Mammary epithelial cell (primary cell): ENCODE measurements around the gene RBM42.

Experiments used
- CTCF ChIP-seq, 2 donors: IDR thresholded peaks in 1 of 2; conservative IDR thresholded peaks in 1 of 2; 2 replicates each; pipeline ENCODE4 v1.5.1; 2011 to 2012; ENCODE audit warnings: inconsistent platforms in 2 of 2, low read length in 2 of 2, mild to moderate bottlenecking in 2 of 2, control low read depth in 1 of 2, low read depth in 1 of 2; ENCODE audit not compliant: insufficient read depth in 1 of 2; ENCODE audit errors: extremely low read depth in 1 of 2
- EZH2 ChIP-seq: IDR thresholded peaks from 2 replicates; pipeline ENCODE4 v1.6.1; 2012; ENCODE audit warnings: low read length, inconsistent platforms, borderline replicate concordance

GRCh38 chr19:35665157-35665556, 36.3 kb downstream of the RBM42 start:
- TF ChIP-seq CTCF (conservative IDR thresholded peaks at IDR 0.05 in 1 of 2, IDR thresholded peaks at IDR 0.05 in 1 of 2; ENCODE audit: extremely low read depth in 1 of 2, insufficient read depth in 1 of 2, low read depth in 1 of 2, low read length in 2 of 2) (no peak), EZH2 (no peak)
